Peyer's patch (tissue), 4 donors: ENCODE results near the gene MTUS2. TPM values are rescaled to one million over a fixed set of nuclear protein-coding genes. Genes with fewer than 3 reads are reported as not detected.

ENCODE experiments used
- DNase-seq, 3 donors: peaks; one replicate each; pipeline ENCODE4 v3.0.0-alpha.2; 2017 to 2019
- H3K27ac ChIP-seq, 4 donors: fragments of 200-600 bp; sonication (generic); one replicate each; pipeline ENCODE4 v1.5.1; 2016 to 2019
- H3K27me3 ChIP-seq, 2 donors: fragments of 200-600 bp; sonication (generic); one replicate each; pipeline ENCODE4 v1.5.1; 2019
- H3K36me3 ChIP-seq, 3 donors: fragments of 200-600 bp; sonication (generic); one replicate each; pipeline ENCODE4 v1.5.1; 2016 to 2019
- H3K4me1 ChIP-seq, 4 donors: fragments of 200-600 bp; sonication (generic); one replicate each; pipeline ENCODE4 v1.5.1; 2016 to 2019
- H3K4me3 ChIP-seq, 4 donors: fragments of 200-600 bp; sonication (generic); 1 replicate in 3 of 4; 2 replicates in 1 of 4; pipeline ENCODE4 v1.5.1; 2016 to 2019; ENCODE audit warnings: mild to moderate bottlenecking in 1 of 4
- H3K9me3 ChIP-seq, 4 donors: fragments of 200-600 bp; sonication (generic); one replicate each; pipeline ENCODE4 v1.5.1; 2016 to 2019; ENCODE audit warnings: mild to moderate bottlenecking in 1 of 4
- POLR2A ChIP-seq, 2 donors: fragments of 450-650 bp; IDR thresholded peaks; one replicate each; pipeline ENCODE4 v1.5.1; 2017; ENCODE audit warnings: antibody characterized with exemption in 2 of 2, mild to moderate bottlenecking in 2 of 2, moderate library complexity in 2 of 2
- total RNA-seq, 4 donors: library from RNA; depleted of rRNA; stranded (reverse); fragments of >200 nt; gene quantifications; one replicate each; pipeline ENCODE4 v1.1.0, GENCODE V29; 2016
- TF ChIP-seq, protein P1 (sequence below), 6 experiments: fragments of 450-650 bp in 4 of 6; fragments of 200-600 bp in 2 of 6; sonication (generic) in 1 of 6; IDR thresholded peaks; one replicate each; pipeline ENCODE4 v1.5.1; 2017 to 2019; ENCODE audit warnings: antibody characterized with exemption in 6 of 6, mild to moderate bottlenecking in 3 of 6, moderate library complexity in 1 of 6

MTUS2 gene
- total RNA-seq, 4 donors from 2014 or later, result 0.13 to 0.28 (median 0.18) TPM; not detected in 1

DNA sequence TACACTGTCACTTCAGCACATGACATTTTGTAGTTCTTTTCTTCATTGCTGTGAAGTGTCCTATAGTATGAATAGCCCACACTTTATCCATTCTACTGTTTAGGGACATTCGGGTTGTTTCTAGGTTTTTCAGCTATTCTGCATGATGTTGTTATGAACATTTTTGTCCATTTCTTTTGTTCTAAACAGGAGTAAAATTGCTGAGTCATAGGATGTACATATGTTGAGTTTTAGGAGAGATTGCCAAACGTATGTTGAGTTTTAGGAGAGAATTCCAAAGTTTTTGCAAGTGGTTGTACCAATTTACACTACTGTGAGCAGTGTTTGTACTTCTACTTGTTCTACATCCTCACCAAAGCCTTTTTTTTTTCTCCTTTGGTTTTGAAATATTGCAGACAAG is 115.0 kb downstream of the MTUS2 start:
- DNase-seq, result no peak
- TF ChIP-seq, protein P1, sequence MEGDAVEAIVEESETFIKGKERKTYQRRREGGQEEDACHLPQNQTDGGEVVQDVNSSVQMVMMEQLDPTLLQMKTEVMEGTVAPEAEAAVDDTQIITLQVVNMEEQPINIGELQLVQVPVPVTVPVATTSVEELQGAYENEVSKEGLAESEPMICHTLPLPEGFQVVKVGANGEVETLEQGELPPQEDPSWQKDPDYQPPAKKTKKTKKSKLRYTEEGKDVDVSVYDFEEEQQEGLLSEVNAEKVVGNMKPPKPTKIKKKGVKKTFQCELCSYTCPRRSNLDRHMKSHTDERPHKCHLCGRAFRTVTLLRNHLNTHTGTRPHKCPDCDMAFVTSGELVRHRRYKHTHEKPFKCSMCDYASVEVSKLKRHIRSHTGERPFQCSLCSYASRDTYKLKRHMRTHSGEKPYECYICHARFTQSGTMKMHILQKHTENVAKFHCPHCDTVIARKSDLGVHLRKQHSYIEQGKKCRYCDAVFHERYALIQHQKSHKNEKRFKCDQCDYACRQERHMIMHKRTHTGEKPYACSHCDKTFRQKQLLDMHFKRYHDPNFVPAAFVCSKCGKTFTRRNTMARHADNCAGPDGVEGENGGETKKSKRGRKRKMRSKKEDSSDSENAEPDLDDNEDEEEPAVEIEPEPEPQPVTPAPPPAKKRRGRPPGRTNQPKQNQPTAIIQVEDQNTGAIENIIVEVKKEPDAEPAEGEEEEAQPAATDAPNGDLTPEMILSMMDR (IDR thresholded peaks at IDR 0.05), result no peak
- no peak for TF ChIP-seq POLR2A (IDR thresholded peaks at IDR 0.05)
- no peaks in the 10 kb centered on the region for H3K27me3 ChIP-seq
- H3K4me1 ChIP-seq, result no peaks in the 10 kb centered on the region
- no peak overlapping the region for H3K27ac ChIP-seq
- no peaks in the 10 kb centered on the region for H3K9me3 ChIP-seq
- no peaks in the 10 kb centered on the region for H3K36me3 ChIP-seq
- H3K4me3 ChIP-seq, result no peak overlapping the region

DNA sequence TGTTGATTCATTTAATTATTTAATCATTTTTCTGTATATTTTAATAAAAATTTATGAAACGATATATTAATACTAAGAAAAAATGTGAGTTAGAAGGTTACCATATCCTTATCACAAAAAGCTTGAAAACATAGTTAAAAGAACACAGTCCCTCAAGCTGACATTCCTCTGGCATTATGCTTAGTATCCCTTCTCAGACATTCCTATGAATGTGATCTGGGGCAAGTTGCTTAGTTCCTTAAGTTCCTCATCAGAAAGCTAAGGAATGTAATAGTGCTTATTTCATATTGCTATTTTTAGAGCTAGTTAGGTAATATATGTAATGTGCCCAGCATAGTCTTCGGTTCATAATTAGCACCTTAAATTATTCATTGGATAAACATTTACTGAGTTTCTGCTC is 122.8 kb downstream of the MTUS2 start:
- H3K27me3 ChIP-seq, result no peaks in the 10 kb centered on the region
- no peak for DNase-seq
- no peaks in the 10 kb centered on the region for H3K9me3 ChIP-seq
- no peak overlapping the region for H3K27ac ChIP-seq
- no peaks in the 10 kb centered on the region for H3K4me1 ChIP-seq
- TF ChIP-seq POLR2A (IDR thresholded peaks at IDR 0.05), result no peak
- TF ChIP-seq, protein P1 (IDR thresholded peaks at IDR 0.05), result no peak
- H3K4me3 ChIP-seq, result no peak overlapping the region
- no peaks in the 10 kb centered on the region for H3K36me3 ChIP-seq

DNA sequence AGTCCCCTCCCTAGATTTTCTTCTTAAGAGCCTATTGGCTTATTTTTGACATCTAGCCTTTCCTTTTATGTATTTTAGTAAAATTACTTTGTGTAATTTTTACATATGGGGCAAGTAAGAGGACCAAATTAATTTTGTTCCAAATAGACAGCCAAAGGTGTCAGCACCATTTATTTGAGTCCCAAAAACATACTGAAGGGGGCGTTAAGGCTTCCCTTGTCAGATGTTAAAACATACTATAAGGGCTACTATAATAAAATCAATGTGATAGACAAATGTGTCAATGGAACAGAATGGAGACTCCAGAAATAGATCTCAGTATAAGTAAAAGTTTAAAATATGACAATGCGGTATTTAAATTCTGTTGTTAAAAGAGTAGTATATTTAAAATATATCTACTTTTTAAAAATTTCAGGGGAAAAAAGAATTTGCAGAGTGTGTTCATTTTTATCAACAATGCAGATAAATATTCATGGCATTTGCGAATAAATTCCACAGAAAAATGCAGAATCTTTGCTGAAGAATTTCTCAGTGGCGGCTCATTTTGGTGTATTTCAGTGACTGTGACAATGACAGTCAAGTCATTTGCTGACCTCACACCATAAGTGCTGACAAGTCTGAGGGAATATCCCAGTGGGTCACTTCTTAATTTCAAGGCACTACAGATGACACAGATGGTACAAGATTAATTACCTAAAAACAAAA is 133.7 kb downstream of the MTUS2 start:
- Histone ChIP-seq H3K4me3 (no peak overlapping the region), H3K27me3 (no peaks in the 10 kb centered on the region), H3K27ac (no peak overlapping the region), H3K4me1 (no peaks in the 10 kb centered on the region), H3K36me3 (no peaks in the 10 kb centered on the region), H3K9me3 (no peaks in the 10 kb centered on the region)
- no peak for DNase-seq
- TF ChIP-seq, protein P1 (IDR thresholded peaks at IDR 0.05), result no peak
- TF ChIP-seq POLR2A (IDR thresholded peaks at IDR 0.05), result no peak

DNA sequence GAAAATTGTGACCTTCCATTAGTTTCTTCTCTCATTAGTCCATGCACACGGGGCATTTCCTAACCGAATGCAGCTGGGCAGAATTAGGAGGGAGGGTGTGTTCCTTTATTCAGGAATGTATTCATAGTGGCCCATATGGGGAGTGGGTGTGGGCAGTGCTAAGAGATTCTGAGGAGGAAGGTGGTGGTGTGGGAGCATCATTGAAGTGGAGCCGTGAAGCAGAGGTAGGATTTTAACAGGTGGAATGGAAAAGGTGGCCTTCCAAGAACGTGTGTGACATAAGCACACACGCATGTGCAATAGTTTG is 134.2 kb downstream of the MTUS2 start:
- no peak overlapping the region for H3K4me3 ChIP-seq
- no peaks in the 10 kb centered on the region for H3K27me3 ChIP-seq
- TF ChIP-seq POLR2A (IDR thresholded peaks at IDR 0.05), result no peak
- TF ChIP-seq, protein P1 (IDR thresholded peaks at IDR 0.05), result no peak
- no peaks in the 10 kb centered on the region for H3K9me3 ChIP-seq
- H3K36me3 ChIP-seq, result no peaks in the 10 kb centered on the region
- H3K27ac ChIP-seq, result no peak overlapping the region
- no peak for DNase-seq
- no peaks in the 10 kb centered on the region for H3K4me1 ChIP-seq

DNA sequence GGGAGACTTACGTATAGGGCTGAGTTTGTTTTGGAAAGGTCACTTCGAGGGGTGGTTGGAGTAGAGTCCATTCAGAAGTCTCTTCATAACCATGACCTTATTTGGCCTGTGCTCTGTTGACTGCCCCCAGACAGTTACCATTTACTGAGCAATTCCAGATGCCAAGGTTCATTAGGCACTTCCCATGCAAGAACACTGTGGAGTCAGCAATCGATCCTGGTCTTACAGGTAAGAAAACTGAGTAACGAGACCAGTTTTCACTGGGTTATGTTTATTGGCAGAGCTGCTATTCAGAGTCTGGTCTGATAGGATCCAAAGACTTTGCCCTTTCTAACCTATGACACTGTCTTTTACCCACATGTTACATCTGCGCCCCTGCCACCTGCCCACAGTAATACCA is 134.7 kb downstream of the MTUS2 start:
- no peak overlapping the region for H3K27ac ChIP-seq
- H3K9me3 ChIP-seq, result no peaks in the 10 kb centered on the region
- no peak for DNase-seq
- no peak for TF ChIP-seq POLR2A (IDR thresholded peaks at IDR 0.05)
- TF ChIP-seq, protein P1 (IDR thresholded peaks at IDR 0.05), result no peak
- H3K4me1 ChIP-seq, result no peaks in the 10 kb centered on the region
- no peaks in the 10 kb centered on the region for H3K36me3 ChIP-seq
- no peak overlapping the region for H3K4me3 ChIP-seq
- no peaks in the 10 kb centered on the region for H3K27me3 ChIP-seq
